Thyroid gland (tissue), 4 donors: ENCODE measurements around the gene RPSA. TPM values are rescaled to one million over a fixed set of nuclear protein-coding genes. Genes with fewer than 3 reads are reported as not detected.
"Not testable (repeated sequence)": the region's sequence is repeated elsewhere in the genome, so short reads cannot be mapped to it uniquely, and the experiment has no call there.

ENCODE experiments used
- DNase-seq, 2 donors: peaks; one replicate each; pipeline ENCODE4 v3.0.0-alpha.2; 2019
- H3K27ac ChIP-seq, 3 donors: fragments of 200-600 bp; sonication (generic); 1 replicate in 2 of 3; 2 replicates in 1 of 3; pipeline ENCODE4 v1.5.1; 2016 to 2019; ENCODE audit warnings: mild to moderate bottlenecking in 1 of 3, moderate library complexity in 1 of 3
- H3K27me3 ChIP-seq: fragments of 200-600 bp; sonication (generic); one replicate; pipeline ENCODE4 v1.5.1; 2019
- H3K36me3 ChIP-seq, 2 donors: fragments of 200-600 bp; sonication (generic); one replicate each; pipeline ENCODE4 v1.5.1; 2016 to 2019
- H3K4me1 ChIP-seq, 2 donors: fragments of 200-600 bp; sonication (generic); one replicate each; pipeline ENCODE4 v1.5.1; 2017 to 2019
- H3K4me3 ChIP-seq, 3 donors: fragments of 200-600 bp; sonication (generic); replicated peaks in 1 of 3; 1 replicate in 2 of 3; 2 replicates in 1 of 3; pipeline ENCODE4 v1.5.1; 2016; ENCODE audit warnings: mild to moderate bottlenecking in 1 of 3
- H3K9me3 ChIP-seq: fragments of 200-600 bp; sonication (generic); one replicate; pipeline ENCODE4 v1.5.1; 2017
- POLR2A ChIP-seq, 2 donors: fragments of 450-650 bp; IDR thresholded peaks; one replicate each; pipeline ENCODE4 v1.6.1; 2017; ENCODE audit warnings: antibody characterized with exemption in 2 of 2, mild to moderate bottlenecking in 2 of 2, moderate library complexity in 1 of 2
- WGBS, 2 donors: methylation state at CpG; one replicate each; pipeline ENCODE4 v1.1.5; 2017; 5-methylcytosine and 5-hydroxymethylcytosine counted together
- intact Hi-C: fragments of 100-400 bp; cut with DNase I; formaldehyde crosslinking; loops from one replicate; pipeline ENCODE4 v1.15.1; 2023
- total RNA-seq, 4 donors: library from RNA; depleted of rRNA; stranded (reverse); fragments of >200 nt; gene quantifications; one replicate each; pipeline ENCODE4 v1.2.3, GENCODE V29; 2016
- TF ChIP-seq, protein P1 (sequence below), 6 experiments: fragments of 200-600 bp in 3 of 6; fragments of 450-650 bp in 3 of 6; sonication (generic) in 3 of 6; IDR thresholded peaks; one replicate each; pipeline ENCODE4 v1.5.1; 2016 to 2019; ENCODE audit warnings: antibody characterized with exemption in 6 of 6, mild to moderate bottlenecking in 2 of 6, inconsistent platforms in 1 of 6, moderate library complexity in 1 of 6

RPSA gene
- total RNA-seq, 4 donors from 2014 or later, result 570 to 1,162 (median 852) TPM

DNA sequence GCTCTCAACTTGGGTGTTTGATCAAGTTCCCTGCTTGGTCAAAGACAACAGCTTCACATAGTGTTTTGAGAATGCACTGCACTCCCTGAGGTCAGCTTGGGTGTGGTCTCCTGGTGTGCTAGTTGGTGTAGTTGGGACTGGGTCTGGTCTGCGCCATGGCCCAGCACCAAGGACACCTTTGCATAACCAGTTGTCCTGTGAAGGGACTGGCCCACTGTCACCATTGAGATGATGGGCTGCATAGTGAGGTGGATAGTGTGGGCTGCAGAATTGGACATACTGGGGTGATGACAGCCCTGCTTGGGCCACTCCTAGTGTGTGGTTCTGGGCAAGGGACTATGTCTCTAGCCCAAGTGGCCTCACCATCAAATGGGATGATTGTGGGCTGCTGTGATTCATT is 9.5 kb downstream of the RPSA start:
- H3K9me3 ChIP-seq, result no peaks in the 10 kb centered on the region
- peaks cover 28 to 30% of the 10 kb centered on the region in 2 donors for H3K36me3 ChIP-seq
- DNase-seq, result no peak
- H3K4me3 ChIP-seq, result no peak overlapping the region
- H3K4me1 ChIP-seq, result no peaks in the 10 kb centered on the region
- intact Hi-C loops, result no loop called here
- no peaks in the 10 kb centered on the region for H3K27me3 ChIP-seq
- TF ChIP-seq, protein P1, sequence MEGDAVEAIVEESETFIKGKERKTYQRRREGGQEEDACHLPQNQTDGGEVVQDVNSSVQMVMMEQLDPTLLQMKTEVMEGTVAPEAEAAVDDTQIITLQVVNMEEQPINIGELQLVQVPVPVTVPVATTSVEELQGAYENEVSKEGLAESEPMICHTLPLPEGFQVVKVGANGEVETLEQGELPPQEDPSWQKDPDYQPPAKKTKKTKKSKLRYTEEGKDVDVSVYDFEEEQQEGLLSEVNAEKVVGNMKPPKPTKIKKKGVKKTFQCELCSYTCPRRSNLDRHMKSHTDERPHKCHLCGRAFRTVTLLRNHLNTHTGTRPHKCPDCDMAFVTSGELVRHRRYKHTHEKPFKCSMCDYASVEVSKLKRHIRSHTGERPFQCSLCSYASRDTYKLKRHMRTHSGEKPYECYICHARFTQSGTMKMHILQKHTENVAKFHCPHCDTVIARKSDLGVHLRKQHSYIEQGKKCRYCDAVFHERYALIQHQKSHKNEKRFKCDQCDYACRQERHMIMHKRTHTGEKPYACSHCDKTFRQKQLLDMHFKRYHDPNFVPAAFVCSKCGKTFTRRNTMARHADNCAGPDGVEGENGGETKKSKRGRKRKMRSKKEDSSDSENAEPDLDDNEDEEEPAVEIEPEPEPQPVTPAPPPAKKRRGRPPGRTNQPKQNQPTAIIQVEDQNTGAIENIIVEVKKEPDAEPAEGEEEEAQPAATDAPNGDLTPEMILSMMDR (IDR thresholded peaks at IDR 0.05), result no peak
- TF ChIP-seq POLR2A (IDR thresholded peaks at IDR 0.05), result no peak
- 86 to 89% methylated on average over 1 of the region's 1 CpG for WGBS, 2 donors
- H3K27ac ChIP-seq, result no peak overlapping the region

DNA sequence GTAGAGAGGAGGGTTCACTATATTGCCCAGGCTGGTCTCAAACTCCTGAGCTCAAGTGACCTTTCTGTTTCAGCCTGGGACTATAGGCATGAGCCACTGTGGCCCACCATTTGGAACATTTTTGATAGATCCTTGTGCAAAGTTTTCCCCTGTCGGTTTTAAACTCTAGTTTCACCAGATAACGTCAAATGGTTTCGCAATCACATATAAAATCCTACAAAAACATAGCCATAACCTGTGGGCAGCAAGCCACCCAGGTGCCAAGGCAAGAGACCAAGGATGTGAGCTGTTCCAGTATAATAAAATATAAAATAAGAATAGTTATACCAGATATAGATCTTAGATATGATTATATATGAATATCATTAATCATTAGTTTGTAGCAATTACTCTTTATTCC is 10.5 kb downstream of the RPSA start:
- H3K4me1 ChIP-seq, H3K9me3 ChIP-seq, H3K27ac ChIP-seq, intact Hi-C loops, H3K4me3 ChIP-seq, DNase-seq, H3K27me3 ChIP-seq: not testable (repeated sequence)
- H3K36me3 ChIP-seq, result peaks cover 18 to 20% of the 10 kb centered on the region in 2 donors
- 56 to 62% methylated on average over 3 of the region's 3 CpGs for WGBS, 2 donors

DNA sequence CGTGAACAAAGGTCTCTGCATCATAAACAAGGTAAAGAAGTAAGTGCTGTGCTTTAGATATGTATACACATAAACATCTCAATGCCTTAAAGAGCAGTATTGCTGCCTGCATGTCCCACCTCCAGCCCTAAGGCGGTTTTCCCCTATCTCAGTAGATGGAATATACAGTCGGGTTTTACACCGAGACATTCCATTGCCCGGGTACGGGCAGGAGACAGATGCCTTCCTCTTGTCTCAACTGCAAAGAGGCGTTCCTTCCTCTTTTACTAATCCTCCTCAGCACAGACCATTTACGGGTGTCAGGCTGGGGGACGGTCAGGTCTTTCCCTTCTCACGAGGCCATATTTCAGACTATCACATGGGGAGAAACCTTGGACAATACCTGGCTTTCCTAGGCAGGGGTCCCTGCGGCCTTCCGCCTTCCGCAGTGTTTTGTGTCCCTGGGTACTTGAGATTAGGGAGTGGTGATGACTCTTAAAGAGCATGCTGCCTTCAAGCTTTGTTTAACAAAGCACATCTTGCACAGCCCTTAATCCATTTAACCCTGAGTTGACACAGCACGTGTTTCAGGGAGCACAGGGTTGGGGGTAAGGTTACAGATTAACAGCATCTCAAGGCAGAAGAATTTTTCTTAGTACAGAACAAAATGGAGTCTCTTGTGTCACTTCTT is 12.2 kb downstream of the RPSA start:
- H3K4me1 ChIP-seq, intact Hi-C loops, H3K4me3 ChIP-seq, H3K36me3 ChIP-seq, H3K9me3 ChIP-seq, DNase-seq, H3K27me3 ChIP-seq, H3K27ac ChIP-seq: not testable (repeated sequence)
- WGBS, 2 donors, result 54 to 61% methylated on average over 14 of the region's 14 CpGs

DNA sequence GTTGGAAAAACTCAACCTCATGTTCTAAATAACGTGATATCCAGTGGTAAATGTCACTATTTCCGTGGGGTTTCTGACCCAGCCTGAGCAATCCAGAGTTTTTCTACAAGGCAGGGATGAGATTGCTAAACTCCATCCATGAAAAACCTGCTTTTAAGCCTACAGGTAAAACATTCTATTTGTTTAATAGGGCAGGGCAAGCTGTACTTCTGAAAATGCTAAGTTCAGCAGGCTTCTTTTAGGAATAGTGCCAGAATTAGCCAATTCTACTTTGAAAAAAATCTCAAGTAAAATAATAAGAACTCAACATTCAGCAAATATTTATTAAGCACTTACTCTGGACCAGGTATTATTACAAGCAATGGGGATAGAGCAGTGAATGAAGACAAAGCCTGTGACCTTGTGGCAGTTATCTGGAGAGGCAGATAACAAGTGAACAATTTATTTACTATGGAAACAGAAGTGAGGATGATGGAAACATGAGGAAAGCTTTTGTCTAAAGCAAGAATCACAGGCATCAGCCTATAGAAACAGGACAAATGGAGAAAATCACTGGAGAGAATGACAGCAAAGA is 13.3 kb downstream of the RPSA start:
- Histone ChIP-seq H3K27me3 (no peaks in the 10 kb centered on the region), H3K9me3 (no peaks in the 10 kb centered on the region), H3K27ac (no peak overlapping the region), H3K4me1 (no peaks in the 10 kb centered on the region), H3K36me3 (no peaks in the 10 kb centered on the region), H3K4me3 (no peak overlapping the region)
- 87 to 92% methylated on average over 2 of the region's 2 CpGs for WGBS, 2 donors
- no peak for TF ChIP-seq POLR2A (IDR thresholded peaks at IDR 0.05)
- TF ChIP-seq, protein P1 (IDR thresholded peaks at IDR 0.05), result no peak
- DNase-seq, result no peak
- intact Hi-C loops, result no loop called here

DNA sequence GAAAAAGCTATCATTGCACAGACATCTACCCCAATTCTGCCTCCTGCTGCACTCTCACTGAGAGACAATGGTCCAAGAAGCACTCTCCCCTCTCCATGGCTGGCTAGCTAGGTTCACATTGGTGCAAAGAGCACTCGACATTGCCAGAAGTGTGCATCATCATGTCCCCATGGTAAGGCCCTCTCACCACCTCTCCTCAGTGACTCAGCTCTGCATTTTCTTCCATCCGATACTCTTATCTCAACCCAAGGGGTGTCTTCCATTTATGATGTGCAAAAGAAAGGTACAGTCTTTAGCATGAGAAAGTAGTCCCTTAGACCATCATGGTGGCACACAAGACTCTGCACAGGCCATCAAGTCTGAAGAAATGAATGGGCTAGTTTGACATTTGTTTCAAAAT is 14.0 kb downstream of the RPSA start:
- DNase-seq, result no peak
- Histone ChIP-seq H3K36me3 (no peaks in the 10 kb centered on the region), H3K27me3 (no peaks in the 10 kb centered on the region), H3K9me3 (no peaks in the 10 kb centered on the region), H3K4me3 (no peak overlapping the region), H3K27ac (no peak overlapping the region), H3K4me1 (no peaks in the 10 kb centered on the region)
- 86 to 90% methylated on average over 2 of the region's 2 CpGs for WGBS, 2 donors
- TF ChIP-seq, protein P1 (IDR thresholded peaks at IDR 0.05), result no peak
- TF ChIP-seq POLR2A (IDR thresholded peaks at IDR 0.05), result no peak
- intact Hi-C loops, result no loop called here

DNA sequence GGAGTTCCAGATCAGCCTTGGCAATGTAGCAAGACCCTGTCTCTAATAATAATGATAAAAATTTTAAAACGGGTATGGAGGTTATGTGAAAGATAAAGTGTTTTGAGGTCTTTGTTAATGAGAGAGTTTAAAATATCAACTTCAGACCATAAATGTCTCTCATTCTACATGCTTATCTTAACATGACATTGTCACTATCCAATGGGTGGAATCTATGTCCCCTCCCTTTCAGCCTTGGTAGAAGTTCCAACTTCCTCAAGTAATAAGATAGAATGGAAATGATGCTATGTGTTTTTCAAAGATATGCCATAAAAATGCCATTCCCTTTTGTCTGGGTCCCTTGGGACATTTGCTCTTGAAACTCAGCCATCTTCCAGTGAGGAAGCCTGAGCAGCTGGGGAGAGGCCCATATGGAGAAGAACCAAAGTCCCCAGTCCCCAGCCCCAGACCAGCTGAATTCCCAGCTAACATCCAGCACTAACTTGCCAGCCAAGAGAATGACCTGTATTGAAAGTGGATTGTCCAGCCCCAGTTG is 17.0 kb downstream of the RPSA start:
- Histone ChIP-seq H3K4me3 (no peak overlapping the region), H3K9me3 (no peaks in the 10 kb centered on the region), H3K36me3 (no peaks in the 10 kb centered on the region), H3K27me3 (no peaks in the 10 kb centered on the region), H3K27ac (no peak overlapping the region), H3K4me1 (no peaks in the 10 kb centered on the region)
- 85 to 94% methylated on average over 1 of the region's 1 CpG for WGBS, 2 donors
- intact Hi-C loops, result no loop called here
- TF ChIP-seq, protein P1 (IDR thresholded peaks at IDR 0.05), result no peak
- no peak for TF ChIP-seq POLR2A (IDR thresholded peaks at IDR 0.05)
- DNase-seq, result no peak
